HEK293T (cell line): ENCODE data around the gene EDN1.

ENCODE experiments used
- ARNT ChIP-seq: fragments of 450-650 bp; IDR thresholded peaks from 2 replicates; pipeline ENCODE4 v1.6.1; 2017; ENCODE audit warnings: mild to moderate bottlenecking
- BHLHE40 ChIP-seq: fragments of 450-650 bp; IDR thresholded peaks from 2 replicates; pipeline ENCODE4 v1.6.1; 2016; ENCODE audit warnings: mild to moderate bottlenecking, moderate library complexity, borderline replicate concordance
- ELF4 ChIP-seq: fragments of 450-650 bp; IDR thresholded peaks from 2 replicates; pipeline ENCODE4 v1.6.1; 2017; ENCODE audit warnings: antibody characterized with exemption
- FOXA1 ChIP-seq: fragments of 450-650 bp; IDR thresholded peaks from 2 replicates; pipeline ENCODE4 v1.6.1; 2016; ENCODE audit warnings: mild to moderate bottlenecking
- FOXK2 ChIP-seq: fragments of 450-650 bp; IDR thresholded peaks from 2 replicates; pipeline ENCODE4 v1.6.1; 2016; ENCODE audit warnings: mild to moderate bottlenecking
- FOXM1 ChIP-seq: fragments of 450-650 bp; IDR thresholded peaks from 2 replicates; pipeline ENCODE4 v1.6.1; 2017; ENCODE audit warnings: mild to moderate bottlenecking, borderline replicate concordance
- HDGF ChIP-seq: fragments of 450-650 bp; IDR thresholded peaks from 2 replicates; pipeline ENCODE4 v1.6.1; 2017; ENCODE audit warnings: antibody characterized with exemption, borderline replicate concordance
- LEF1 ChIP-seq: fragments of 450-650 bp; IDR thresholded peaks from 2 replicates; pipeline ENCODE4 v1.6.1; 2017; ENCODE audit warnings: mild to moderate bottlenecking, borderline replicate concordance
- NFRKB ChIP-seq: fragments of 450-650 bp; IDR thresholded peaks from 2 replicates; pipeline ENCODE4 v1.6.1; 2016; ENCODE audit warnings: mild to moderate bottlenecking, moderate library complexity
- SP1 ChIP-seq: fragments of 450-650 bp; IDR thresholded peaks from 2 replicates; pipeline ENCODE4 v1.6.1; 2017
- TARDBP ChIP-seq: fragments of 450-650 bp; IDR thresholded peaks from 2 replicates; pipeline ENCODE4 v1.6.1; 2016

DNA sequence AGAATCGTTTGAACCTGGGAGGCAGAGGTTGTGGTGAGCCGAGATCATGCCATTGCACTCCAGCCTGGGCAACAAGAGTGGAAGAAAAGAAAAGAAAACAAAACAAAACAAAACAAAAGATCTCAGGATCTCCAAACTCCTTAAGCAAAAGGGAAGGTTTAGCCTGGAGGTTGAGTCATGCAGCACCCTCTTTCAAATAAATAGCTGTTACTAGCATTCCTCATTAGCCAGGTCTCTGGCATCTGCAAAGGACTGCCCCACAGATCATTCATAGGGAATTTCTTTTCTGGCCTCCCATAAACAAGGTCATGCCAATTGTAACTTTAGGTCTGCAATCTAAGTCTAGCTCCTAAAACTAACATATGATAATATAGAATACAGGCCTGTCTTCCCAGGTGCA, 37.2 kb downstream of the EDN1 start:
- TF ChIP-seq TARDBP (no peak), LEF1 (no peak), HDGF (no peak), BHLHE40 (no peak), ELF4 (no peak), SP1 (no peak), FOXA1 (no peak), FOXK2 (no peak), FOXM1 (no peak), NFRKB (no peak), ARNT (no peak)
